Thoracic aorta endothelial cell (primary cell): ENCODE data around the gene SHC3. TPM values are rescaled to one million over a fixed set of nuclear protein-coding genes. Genes with fewer than 3 reads are reported as not detected.

Source experiments
- total RNA-seq: library from RNA; depleted of rRNA; stranded (reverse); fragments of >200 nt; gene quantifications from 2 replicates; pipeline ENCODE4 v1.2.3, GENCODE V29; 2012

SHC3 gene, protein sequence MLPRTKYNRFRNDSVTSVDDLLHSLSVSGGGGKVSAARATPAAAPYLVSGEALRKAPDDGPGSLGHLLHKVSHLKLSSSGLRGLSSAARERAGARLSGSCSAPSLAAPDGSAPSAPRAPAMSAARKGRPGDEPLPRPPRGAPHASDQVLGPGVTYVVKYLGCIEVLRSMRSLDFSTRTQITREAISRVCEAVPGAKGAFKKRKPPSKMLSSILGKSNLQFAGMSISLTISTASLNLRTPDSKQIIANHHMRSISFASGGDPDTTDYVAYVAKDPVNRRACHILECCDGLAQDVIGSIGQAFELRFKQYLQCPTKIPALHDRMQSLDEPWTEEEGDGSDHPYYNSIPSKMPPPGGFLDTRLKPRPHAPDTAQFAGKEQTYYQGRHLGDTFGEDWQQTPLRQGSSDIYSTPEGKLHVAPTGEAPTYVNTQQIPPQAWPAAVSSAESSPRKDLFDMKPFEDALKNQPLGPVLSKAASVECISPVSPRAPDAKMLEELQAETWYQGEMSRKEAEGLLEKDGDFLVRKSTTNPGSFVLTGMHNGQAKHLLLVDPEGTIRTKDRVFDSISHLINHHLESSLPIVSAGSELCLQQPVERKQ
- total RNA-seq, result 1.7 and 9.4 TPM in 2 replicates

DNA sequence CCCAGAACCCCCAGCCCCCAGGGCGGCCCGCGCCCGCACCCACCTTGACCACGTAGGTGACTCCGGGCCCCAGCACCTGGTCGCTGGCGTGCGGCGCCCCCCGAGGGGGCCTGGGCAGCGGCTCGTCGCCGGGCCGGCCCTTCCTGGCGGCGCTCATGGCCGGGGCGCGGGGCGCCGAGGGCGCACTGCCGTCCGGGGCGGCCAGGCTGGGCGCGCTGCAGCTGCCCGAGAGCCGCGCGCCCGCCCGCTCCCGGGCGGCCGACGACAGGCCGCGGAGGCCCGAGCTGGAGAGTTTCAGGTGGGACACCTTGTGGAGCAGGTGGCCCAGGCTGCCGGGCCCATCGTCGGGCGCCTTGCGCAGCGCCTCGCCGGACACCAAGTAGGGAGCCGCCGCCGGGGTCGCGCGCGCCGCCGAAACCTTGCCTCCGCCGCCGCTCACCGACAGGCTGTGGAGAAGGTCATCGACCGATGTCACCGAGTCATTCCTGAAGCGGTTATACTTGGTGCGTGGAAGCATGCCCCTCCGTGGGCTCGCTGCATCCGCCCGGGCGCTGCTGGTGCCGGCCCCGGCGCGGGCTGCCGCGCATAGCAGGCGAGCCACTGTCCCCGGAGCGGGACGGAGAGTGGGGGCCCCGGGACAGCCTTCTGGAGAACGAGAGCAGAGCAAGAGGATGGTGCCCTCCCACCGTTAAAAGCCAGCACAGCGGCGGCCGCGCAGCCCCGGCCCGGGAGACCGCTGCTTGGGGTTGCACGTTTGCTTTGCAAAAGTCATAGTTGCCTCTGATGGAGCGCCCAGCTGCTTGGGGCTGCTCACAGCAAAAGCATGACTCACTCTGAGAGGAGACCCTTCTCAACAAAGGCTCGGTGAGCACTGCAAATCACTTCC lies at the start of gene SHC3:
Gene SHC3, minus strand, starts transcription at position 875 of the 886 bp plus-strand sequence. Its CDS starts 358 bp downstream, at position 517.

DNA sequence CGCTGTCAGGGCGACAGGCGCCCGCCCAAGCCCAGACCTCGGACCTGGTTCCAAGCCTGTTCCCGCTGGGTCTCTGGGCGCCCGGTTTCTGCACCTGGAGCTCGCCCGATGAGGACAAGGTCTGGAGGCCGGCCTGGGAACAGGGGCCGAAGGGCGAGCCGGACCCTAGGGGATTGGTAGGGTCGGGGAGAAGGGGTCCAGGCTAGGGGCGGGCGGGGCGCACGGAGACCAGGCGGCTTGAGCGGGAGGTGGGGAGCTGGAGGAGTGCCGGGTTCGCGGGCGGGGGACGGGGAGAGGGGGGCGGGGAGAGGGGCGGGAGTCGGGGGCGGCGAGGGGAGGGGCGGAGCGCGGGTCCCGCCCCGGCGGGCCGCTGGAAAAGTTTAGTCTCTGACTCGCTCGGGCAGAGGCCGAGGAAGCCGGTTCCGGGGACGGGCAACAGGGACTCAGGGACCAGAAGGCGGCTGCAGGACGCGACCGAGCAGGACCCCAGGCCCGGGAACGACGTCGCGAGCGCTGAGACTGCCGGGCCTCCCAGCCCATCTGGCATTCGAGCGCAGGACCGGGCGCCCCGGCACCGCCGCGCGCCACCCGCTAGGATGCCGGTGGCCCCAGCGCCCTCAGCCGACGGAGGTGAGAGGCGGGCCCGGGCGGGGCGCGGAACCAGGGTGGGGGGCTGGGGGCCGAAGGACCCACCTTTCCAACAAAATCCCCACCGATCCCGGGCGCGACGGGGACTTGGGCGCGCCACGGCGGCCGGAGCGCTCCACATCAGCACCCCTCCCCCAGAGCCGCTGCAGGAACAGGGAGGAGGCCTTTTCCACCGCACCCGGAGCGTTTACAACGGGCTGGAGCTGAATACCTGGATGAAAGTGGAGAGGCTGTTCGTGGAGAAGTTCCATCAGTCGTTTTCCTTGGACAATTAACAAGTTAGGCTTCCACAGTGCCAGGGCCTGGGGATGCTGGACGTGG lies 187.3 kb downstream of the SHC3 start, which contains the start of gene S1PR3:
Gene S1PR3, plus strand, starts transcription at position 403 of the 969 bp plus-strand sequence. CDS start 9,733 bp downstream, outside the sequence.

Other genes with a start within 250 kb of the SHC3 start
- gene S1PR3, start 187.3 kb downstream of the SHC3 start, total RNA-seq, result 22.7 and 25.9 TPM in 2 replicates
- gene CKS2, start 132.4 kb upstream of the SHC3 start, total RNA-seq, result 179 and 250 TPM in 2 replicates
- 38.3 and 41.5 TPM in 2 replicates for gene SECISBP2, start 139.7 kb upstream of the SHC3 start, total RNA-seq